HG02623 (cell line): ENCODE measurements around the gene MTCP1.

ENCODE experiments used
- ATAC-seq: cut with Tn5 transposase; IDR thresholded peaks from one replicate; pipeline ENCODE4 v1.9.1; 2021; ENCODE audit warnings: moderate library complexity; ENCODE audit not compliant: unreplicated experiment

MTCP1 gene

DNA sequence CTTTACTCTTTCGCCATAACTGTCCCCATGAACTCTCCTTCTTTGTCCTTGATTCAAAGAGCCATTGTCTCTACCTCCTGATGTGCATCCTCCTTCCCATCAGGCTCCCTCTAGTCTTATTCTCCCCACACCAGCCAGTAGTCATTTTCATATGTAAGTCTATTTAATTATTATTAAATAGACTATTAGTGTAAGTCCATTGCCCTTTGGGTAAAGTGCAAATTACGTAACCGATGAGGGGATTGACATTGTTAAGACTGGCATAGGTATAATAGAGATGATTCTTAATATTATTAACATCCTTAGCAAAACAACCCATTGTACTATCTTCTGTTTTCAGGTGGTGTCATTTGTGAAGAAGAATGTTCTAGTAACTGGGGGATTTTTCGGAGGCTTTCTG is 16.7 kb downstream of the MTCP1 start:
- ATAC-seq: no peak

- ATAC-seq: no peak
These were observed 17.3 kb downstream of the MTCP1 start for GRCh38 chrX:155053656-155054055.

DNA sequence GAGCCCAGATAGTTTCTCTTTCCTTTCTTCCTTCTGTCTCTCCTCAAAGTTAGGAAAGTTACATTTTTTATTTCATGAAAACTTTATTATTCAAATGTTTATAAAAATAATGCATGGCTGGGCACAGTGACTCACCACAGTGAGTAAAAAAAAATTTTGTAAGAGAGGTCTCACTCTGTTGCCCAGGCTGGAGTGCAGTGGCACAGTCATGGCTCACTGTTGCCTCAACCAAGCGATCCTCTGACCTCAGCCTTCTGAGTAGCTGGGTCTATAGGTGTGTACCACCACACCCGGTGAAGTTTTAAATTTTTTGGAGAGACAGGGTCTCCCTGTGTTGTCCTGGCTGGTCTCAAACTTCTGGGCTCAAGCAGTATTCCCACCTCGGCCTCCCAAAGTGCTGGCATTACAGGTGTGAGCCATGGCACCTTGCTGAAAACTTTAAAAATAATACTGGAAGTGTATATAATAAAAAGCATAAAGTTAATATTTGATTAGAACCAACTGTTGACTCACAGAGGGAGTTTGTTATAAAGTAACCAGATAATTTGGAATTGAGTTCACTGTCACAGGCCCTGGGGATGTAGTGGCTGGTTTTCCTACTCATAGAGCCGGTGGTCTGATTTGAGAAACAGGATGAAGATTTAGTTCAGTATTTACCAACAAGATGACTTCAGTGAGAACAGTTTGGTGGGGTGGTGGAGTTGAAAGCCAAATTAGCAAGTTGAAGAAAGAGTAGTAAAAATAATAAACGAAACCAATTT is 18.0 kb downstream of the MTCP1 start:
- ATAC-seq: no peak

- no peak for ATAC-seq
These were observed 21.8 kb downstream of the MTCP1 start for GRCh38 chrX:155048977-155049619.

DNA sequence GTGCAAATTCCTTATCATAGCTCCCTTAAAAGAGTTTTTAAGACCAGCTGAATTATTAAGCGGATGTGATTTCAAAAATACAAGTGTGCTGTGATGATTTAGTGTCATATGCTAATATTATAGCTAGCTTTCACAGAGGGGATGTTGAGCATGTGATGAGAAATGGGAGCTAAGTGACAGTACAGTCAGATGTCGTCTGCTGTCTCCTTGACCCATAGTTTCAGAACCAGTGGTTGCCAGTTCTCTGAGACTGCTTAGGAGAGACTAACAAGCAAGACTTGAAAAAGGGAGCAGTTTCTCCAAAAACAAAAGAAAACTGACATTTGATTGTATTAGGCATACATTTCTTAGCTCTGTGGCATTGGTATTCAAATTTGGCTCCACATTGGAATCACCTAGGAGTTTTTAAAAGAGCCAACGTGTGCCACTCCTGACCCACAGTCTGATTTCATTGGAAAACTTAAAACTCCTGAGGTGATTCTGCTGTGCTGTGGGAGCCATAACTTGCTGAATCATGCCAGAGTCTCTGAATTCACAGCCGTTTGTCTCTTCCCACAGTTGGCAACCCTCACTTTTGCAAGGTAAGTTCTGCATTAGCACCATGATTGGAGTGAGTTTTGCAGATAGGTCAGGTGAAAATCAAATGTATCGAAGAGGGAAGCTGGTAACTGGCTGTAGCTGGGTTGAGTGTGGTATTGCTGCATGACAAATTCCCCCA is 24.0 kb downstream of the MTCP1 start:
- no peak for ATAC-seq

DNA sequence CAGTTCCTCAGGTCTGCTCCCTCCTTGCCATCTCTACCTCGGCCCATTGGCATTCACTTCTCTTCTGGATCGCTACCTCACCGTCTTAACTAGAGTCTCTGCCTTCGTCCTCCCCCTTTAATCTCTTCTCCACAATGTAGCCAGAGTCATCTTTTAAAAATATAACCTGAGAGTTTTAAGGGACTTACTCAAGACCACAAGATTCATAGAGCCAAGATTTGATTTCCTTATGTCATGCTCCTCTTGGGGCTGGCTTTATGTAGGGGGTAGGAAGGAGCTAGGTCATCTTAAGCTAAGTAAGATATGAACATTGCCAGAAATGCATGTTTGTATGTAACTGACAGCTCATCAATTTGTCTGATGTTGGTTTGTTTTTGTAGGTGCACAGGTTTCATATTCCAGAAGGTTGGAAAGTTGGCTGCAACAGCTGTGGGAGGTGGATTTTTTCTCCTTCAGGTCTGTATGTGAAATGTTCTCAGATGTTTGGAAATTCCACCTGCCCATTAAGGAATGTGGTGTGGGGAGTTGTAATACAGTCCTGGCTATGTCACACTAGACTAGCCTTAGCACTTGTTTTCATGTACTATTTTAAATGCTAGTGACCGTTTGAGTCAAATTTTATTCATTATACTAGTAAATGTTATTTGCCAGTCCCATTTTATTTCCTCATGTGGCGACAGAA is 24.7 kb downstream of the MTCP1 start:
- no peak for ATAC-seq

GRCh38 chrX:155035688-155036087 is 35.2 kb downstream of the MTCP1 start:
- no peak for ATAC-seq

DNA sequence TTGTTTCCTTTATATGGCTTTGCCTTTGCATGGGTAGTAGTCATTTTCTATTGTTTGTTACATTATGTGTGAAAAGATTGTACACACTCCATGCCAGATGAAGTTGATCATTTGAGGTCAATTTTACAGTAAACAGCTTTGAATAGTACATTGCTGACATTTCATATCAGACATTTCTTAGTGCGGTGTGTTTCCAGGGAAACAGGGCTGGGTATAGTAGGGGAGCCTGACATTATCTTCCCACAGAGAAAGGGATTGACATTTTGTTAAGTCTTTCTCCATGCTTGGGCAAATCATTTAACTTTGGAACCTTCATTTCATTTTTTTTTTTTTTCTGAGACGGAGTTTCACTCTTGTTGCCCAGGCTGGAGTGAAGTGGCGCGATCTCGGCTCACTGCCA is 39.3 kb downstream of the MTCP1 start:
- ATAC-seq: no peak

DNA sequence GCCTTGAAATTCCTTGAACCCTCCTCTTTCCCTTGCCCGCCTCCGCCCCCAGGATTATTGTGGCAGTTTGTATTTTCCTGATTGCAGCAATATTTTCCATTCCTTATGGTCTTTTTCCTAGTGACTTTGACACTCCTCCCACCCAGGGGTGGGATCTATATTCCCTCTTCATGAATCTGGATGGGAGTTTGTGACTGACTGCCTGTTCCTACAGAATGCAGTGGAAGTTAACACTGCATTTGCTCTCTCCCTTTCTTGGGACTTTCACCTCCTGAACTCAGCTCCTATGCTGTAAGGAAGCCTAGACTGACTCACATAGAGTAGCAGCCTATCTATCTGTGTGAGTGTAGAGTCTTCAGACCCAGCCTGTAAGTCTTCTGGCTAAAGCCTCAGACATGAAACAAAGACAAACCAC is 42.1 kb downstream of the MTCP1 start:
- no peak for ATAC-seq

DNA sequence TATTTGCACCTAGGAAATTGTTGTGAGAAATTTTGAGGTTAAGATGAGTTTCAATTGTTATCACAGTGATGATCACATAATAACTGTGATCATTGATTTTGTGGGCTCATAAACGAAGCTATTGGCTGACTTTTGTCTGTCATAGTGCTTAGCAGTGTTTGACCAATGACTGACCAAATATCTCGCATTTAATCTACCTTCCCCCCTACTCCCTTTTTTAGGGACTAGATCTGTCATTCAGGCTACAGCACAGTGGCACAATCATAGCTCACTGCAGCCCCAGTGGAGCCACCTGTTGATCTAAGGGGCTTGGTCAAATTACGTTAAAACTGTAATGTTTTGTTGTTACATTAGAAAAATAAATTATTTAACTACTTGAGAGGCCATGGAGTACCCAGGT is 42.8 kb downstream of the MTCP1 start:
- ATAC-seq: no peak

DNA sequence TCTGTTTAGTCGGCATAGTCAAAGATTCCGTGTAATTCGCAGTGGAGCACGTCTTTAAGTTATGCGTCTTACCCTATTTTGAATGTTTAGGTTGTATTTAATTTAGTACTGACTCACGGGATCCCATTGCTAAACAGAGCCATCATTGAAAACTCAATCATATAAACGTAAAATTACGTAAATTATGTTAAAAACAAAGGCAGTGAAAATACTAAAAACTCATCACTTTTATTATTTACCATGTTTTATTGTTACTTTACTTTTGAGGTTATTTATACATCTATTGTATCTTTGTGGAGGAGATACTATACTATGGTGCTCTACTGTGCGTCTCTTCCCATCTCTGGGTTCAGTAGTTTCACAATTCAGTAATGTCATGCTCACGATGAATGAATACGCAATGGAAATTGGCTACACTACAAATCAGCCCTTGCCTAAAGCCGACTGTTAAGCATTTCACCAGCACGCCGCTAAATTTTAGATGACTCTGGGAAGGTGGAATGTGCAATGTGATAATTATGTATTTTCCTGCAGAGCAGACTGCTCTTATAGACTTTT is 43.3 kb downstream of the MTCP1 start:
- ATAC-seq: no peak

GRCh38 chrX:155026727-155027508 is 44.0 kb downstream of the MTCP1 start, which contains the start of gene FUNDC2:
Gene FUNDC2, plus strand, starts transcription at chrX:155026844. Its CDS starts 95 bp downstream, at chrX:155026939.
- ATAC-seq: peak; percentile 90

GRCh38 chrX:155026420-155026726 is 44.6 kb downstream of the MTCP1 start:
- no peak for ATAC-seq

GRCh38 chrX:155023907-155024833 is 46.8 kb downstream of the MTCP1 start:
- no peak for ATAC-seq

DNA sequence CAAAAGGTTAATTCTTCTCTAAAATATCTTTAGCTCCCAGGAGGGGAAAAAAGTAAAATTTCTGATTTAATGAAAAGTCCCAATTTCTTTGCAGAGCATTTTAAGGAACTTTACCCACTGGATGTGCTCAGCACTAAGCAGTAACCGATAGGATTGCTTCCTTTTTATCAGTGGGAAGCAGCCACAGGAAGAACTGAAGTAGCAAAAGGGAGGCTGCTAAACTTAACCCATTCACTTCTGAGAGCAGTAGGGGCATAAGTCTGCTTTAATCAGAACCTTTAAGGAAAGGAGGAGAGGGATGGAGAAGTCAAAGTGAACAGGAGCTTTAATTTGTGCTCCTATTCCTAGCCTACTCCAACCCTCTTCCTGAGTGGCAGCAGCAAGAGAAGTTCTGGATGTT is 48.4 kb downstream of the MTCP1 start, which contains the start of gene F8:
F8 (minus strand) TSS at position 139 of the 400 bp plus-strand sequence. CDS start 171 bp downstream, outside the sequence.
- ATAC-seq: no peak

GRCh38 chrX:155020591-155020990 is 50.3 kb downstream of the MTCP1 start:
- ATAC-seq: no peak
